Measurements from ENCODE around the gene RNLS. TPM values are rescaled to one million over a fixed set of nuclear protein-coding genes. Genes with fewer than 3 reads are reported as not detected.

Gene RNLS
- total and polyA plus RNA-seq, 2 of the 8 experiments (the other 6 are each of a cell fraction or from before 2014, with no cell fraction given), result 7.5 to 12.7 TPM

DNA sequence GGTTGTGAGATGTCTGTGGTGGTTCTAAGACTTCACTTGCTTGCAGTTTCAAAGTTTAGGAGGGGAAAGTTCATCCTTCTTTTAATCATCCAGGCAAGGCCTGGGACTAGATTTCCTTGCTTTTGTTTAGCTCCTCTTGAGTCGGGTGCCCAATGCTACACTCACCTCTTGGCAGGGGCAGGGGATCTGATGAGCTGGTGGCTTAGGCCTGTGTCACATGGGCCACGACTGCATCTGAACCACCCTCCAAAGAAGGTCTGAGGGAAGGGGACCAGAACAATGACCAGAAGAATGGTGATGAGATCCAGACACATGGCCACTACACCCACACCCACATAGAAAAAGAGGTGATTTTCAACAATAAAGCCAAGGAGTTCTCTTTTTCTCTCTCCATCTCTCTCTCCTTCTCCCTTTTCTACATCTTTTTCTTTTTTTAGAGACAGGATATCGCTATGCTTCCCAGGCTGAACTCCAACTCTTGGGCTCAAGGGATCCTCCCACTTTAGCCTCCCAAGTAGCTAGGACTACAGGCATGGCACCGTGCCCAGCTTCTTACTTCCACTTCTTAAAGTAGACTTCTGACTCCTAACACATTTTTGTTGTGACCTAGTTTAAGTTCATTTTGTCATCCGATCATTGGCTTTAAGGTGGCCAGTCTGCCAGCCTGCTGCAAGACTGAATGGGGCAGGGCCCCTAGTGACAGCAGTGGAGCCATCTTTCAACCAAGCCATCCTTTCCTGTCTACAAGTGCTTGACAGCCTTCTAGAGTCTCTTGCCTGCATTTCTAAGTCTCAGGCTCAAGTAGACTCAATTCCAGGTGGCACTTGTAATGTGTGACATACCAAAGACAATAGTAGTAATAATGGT lies 350.9 kb downstream of the RNLS start:
- no peak for DNase-seq (ENCODE audit: low read depth in 1 of 2, low spot score in 2 of 2)
- no peak overlapping the region for H4K91ac ChIP-seq (replicated peaks; ENCODE audit: insufficient read length, low read length)
- no peak for FAIRE-seq
- H2BK12ac ChIP-seq (ENCODE audit: low read depth, low read length), result no peak overlapping the region
- no peak overlapping the region for H3K18ac ChIP-seq (ENCODE audit: extremely low read depth, low read length)
- no peaks in the 10 kb centered on the region for H3K9me3 ChIP-seq (ENCODE audit: insufficient read depth in 2 of 2, low read depth in 1 of 2, low read length in 1 of 2)
- H3K4me2 ChIP-seq (ENCODE audit: insufficient read depth in 1 of 2, low read depth in 2 of 2, low read length in 2 of 2), result no peak overlapping the region
- no peak overlapping the region for H2BK120ac ChIP-seq (replicated peaks; ENCODE audit: low read depth, low read length)
- no peak overlapping the region for H2BK5ac ChIP-seq (ENCODE audit: low read depth, low read length)
- H3K27me3 ChIP-seq (replicated peaks in 1 of 4; ENCODE audit: control insufficient read depth in 3 of 4, extremely low read depth in 1 of 4, insufficient read depth in 3 of 4, low read length in 3 of 4), result no peaks in the 10 kb centered on the region; a peak in 1 of 7 replicates
- H3K23ac ChIP-seq (ENCODE audit: insufficient read length), result no peak overlapping the region
- H2AK5ac ChIP-seq (ENCODE audit: low read depth, low read length), result no peak overlapping the region
- H4K5ac ChIP-seq (ENCODE audit: insufficient read length, low read depth, low read length), result no peak overlapping the region
- H3K27ac ChIP-seq (ENCODE audit: low read depth, low read length), result no peak overlapping the region
- H3K79me2 ChIP-seq (ENCODE audit: control insufficient read depth in 1 of 2, insufficient read depth in 2 of 2, low read length in 2 of 2), result no peaks in the 10 kb centered on the region
- H2BK15ac ChIP-seq (ENCODE audit: low read length), result no peak overlapping the region
- H2AFZ ChIP-seq (ENCODE audit: low read length), result no peak overlapping the region
- H3K9ac ChIP-seq (replicated peaks in 1 of 4; ENCODE audit: extremely low read depth in 1 of 4, low read depth in 3 of 4, low read length in 3 of 4), result no peak overlapping the region
- no peaks in the 10 kb centered on the region for H3K36me3 ChIP-seq (ENCODE audit: control insufficient read depth in 2 of 4, insufficient read depth in 4 of 4, low read length in 3 of 4)
- ChIA-PET POLR2A (ENCODE audit: partially characterized antibody) (no interaction called here), CTCF (ENCODE audit: partially characterized antibody) (interaction anchor here (0.7 to 1.0 kb wide), 2 partner anchors 25 to 39 kb away, joined by 3 read pairs; no protein-coding TSS in a partner anchor)
- no peaks in the 10 kb centered on the region for H3K23me2 ChIP-seq (ENCODE audit: low read depth, low read length)
- H4K20me1 ChIP-seq (replicated peaks in 1 of 2; ENCODE audit: control insufficient read depth in 1 of 2, insufficient read depth in 2 of 2, low read length in 2 of 2), result no peaks in the 10 kb centered on the region
- H3K79me1 ChIP-seq (ENCODE audit: low read depth, low read length), result no peaks in the 10 kb centered on the region
- H3K4me1 ChIP-seq (replicated peaks in 1 of 4; ENCODE audit: control insufficient read depth in 3 of 4, insufficient read depth in 4 of 4, low read length in 3 of 4), result peaks cover 0 to 4% (median 1%) of the 10 kb centered on the region in 4 experiments; a peak in 3 of 7 replicates
- no peak overlapping the region for H4K8ac ChIP-seq (ENCODE audit: extremely low read depth, insufficient read depth, low read length)
- H3K14ac ChIP-seq (ENCODE audit: insufficient read length), result no peak overlapping the region
- no peak overlapping the region for H3K4me3 ChIP-seq (ENCODE audit: extremely low read depth in 1 of 4, insufficient read depth in 2 of 4, low read depth in 3 of 4, low read length in 4 of 4)
- no peak overlapping the region for H3K56ac ChIP-seq (replicated peaks; ENCODE audit: insufficient read length, low read depth, low read length)
- 79% methylated on average over 5 of the region's 5 CpGs; no CpG with 5 or more reads in 1 of the 2 experiments for WGBS, 2 experiments (ENCODE audit: extremely low coverage in 1 of 2, insufficient coverage in 1 of 2, insufficient read length in 1 of 2, insufficient replicate concordance in 2 of 2, low coverage in 1 of 2, low lambda C conversion rate in 2 of 2, missing lambda C conversion rate in 1 of 2)
- no peak overlapping the region for H3K4ac ChIP-seq (replicated peaks; ENCODE audit: insufficient read length, low read depth, low read length)
- H2BK20ac ChIP-seq (ENCODE audit: low read length), result no peak overlapping the region
- TF ChIP-seq BCL11A (IDR thresholded peaks at IDR 0.05; ENCODE audit: low read depth in 2 of 2, low read length in 2 of 2) (no peak), HDAC2 (IDR thresholded peaks at IDR 0.05; ENCODE audit: borderline replicate concordance in 1 of 2, low read depth in 2 of 2, low read length in 2 of 2) (no peak), CBX8 (IDR thresholded peaks at IDR 0.05; ENCODE audit: borderline replicate concordance, low read depth, low read length) (no peak), ZNF274 (IDR thresholded peaks at IDR 0.05; ENCODE audit: borderline replicate concordance, extremely low read depth, low read length) (no peak), TBP (IDR thresholded peaks at IDR 0.05; ENCODE audit: low read depth, low read length) (no peak), RXRA (IDR thresholded peaks at IDR 0.05; ENCODE audit: insufficient read depth, low read depth, low read length) (no peak), POU5F1 (IDR thresholded peaks at IDR 0.05; ENCODE audit: low read depth, low read length) (no peak), YY1 (IDR thresholded peaks at IDR 0.05; ENCODE audit: low read depth, low read length) (no peak), SP1 (IDR thresholded peaks at IDR 0.05; ENCODE audit: low read depth, low read length) (no peak), BRCA1 (IDR thresholded peaks at IDR 0.05; ENCODE audit: low read depth, low read length) (no peak)
